Adrenal gland (tissue), 12 donors: ENCODE results near the gene LPP. TPM values are rescaled to one million over a fixed set of nuclear protein-coding genes. Genes with fewer than 3 reads are reported as not detected.

Source experiments
- DNase-seq, 7 donors: peaks; one replicate each; pipeline ENCODE4 v3.0.0-alpha.2; 2019 to 2020
- H3K27ac ChIP-seq, 5 donors: fragments of 200-600 bp; sonication (generic) in 4 of 5; 1 replicate in 3 of 5; 2 replicates in 2 of 5; pipeline versions ENCODE4 v1.5.1 to v1.8.0; 2016 to 2020; ENCODE audit warnings: mild to moderate bottlenecking in 1 of 5
- H3K27me3 ChIP-seq: fragments of 200-600 bp; 2 replicates; pipeline ENCODE4 v1.8.0; 2021
- H3K36me3 ChIP-seq, 2 donors: fragments of 200-600 bp; replicated peaks in 1 of 2; 1 replicate in 1 of 2; 2 replicates in 1 of 2; pipeline versions ENCODE4 v1.5.1 to v1.8.0; 2018 to 2022
- H3K4me1 ChIP-seq, 2 donors: fragments of 200-600 bp; replicated peaks in 1 of 2; 1 replicate in 1 of 2; 2 replicates in 1 of 2; pipeline versions ENCODE4 v1.5.1 to v1.8.0; 2018 to 2021
- H3K4me3 ChIP-seq, 4 donors: fragments of 200-600 bp; sonication (generic) in 3 of 4; one replicate each; pipeline ENCODE4 v1.5.1; 2016 to 2018
- H3K9me3 ChIP-seq, 3 donors: fragments of 200-600 bp; sonication (generic) in 1 of 3; replicated peaks in 1 of 3; 1 replicate in 2 of 3; 2 replicates in 1 of 3; pipeline versions ENCODE4 v1.5.1 to v1.8.0; 2016 to 2021
- CTCF ChIP-seq, 6 experiments: fragments of 450-650 bp in 4 of 6; fragments of 200-600 bp in 2 of 6; sonication (generic) in 1 of 6; IDR thresholded peaks; 1 replicate in 5 of 6; 2 replicates in 1 of 6; pipeline versions ENCODE4 v1.5.1 to v1.8.0; 2016 to 2021; ENCODE audit warnings: antibody characterized with exemption in 6 of 6, mild to moderate bottlenecking in 2 of 6, moderate library complexity in 1 of 6
- POLR2A ChIP-seq, 2 donors: fragments of 450-650 bp; IDR thresholded peaks; one replicate each; pipeline ENCODE4 v1.6.1; 2017; ENCODE audit warnings: antibody characterized with exemption in 2 of 2, mild to moderate bottlenecking in 2 of 2, moderate library complexity in 1 of 2
- WGBS, 4 donors: extraction: QIAGEN DNeasy Blood & Tissue Kit in 2 of 4; methylation state at CpG; one replicate each; pipeline versions ENCODE4 v1.1.5 to v1.1.7; 2013 to 2017; 5-methylcytosine and 5-hydroxymethylcytosine counted together
- intact Hi-C, 2 donors: fragments of 100-400 bp; cut with DNase I; formaldehyde crosslinking; loops; one replicate each; pipeline versions ENCODE4 v1.14.1 to v1.15.0; 2022 to 2023
- polyA plus RNA-seq, 3 donors: library from polyadenylated mRNA; stranded (reverse); fragments of 200-250 nt in 2 of 3; fragments of 350-450 nt in 1 of 3; fragmentation: Illumina TruSeq in 1 of 3; extraction: RNeasy Lipid Tissue Mini Kit (QIAGEN cat#74804) in 1 of 3; gene quantifications; one replicate each; pipeline ENCODE4 v1.2.3, GENCODE V29; 2013 to 2014
- total RNA-seq, 9 donors: library from RNA; depleted of rRNA in 4 of 9; stranded (reverse); fragments of >200 nt in 4 of 9; fragments of 120-200 nt in 1 of 9; fragmentation: NEBNext Ultra II Directional in 1 of 9; extraction: Animal tissue kit (Norgen Biotek cat#: 25700) in 1 of 9; gene quantifications; one replicate each; pipeline versions ENCODE4 v1.1.0 to v1.2.4, GENCODE V29; 2013 to 2023
- donor health status: healthy with polysubstance abuse.
- donor health status: Bipolar disorder and iron deficiency.
- donor health status: DM: yes; HTN: yes; CAD: no.
- donor health status: DM: no; HTN: no; CAD: no.
- donor health status: DM: no; HTN: no; CAD: no.
- donor health status: DM: yes; HTN: yes; CAD: no.

Gene LPP
- total and polyA plus RNA-seq, 12 donors = 7.0 to 170 (median 101) TPM

- Histone ChIP-seq H3K9me3 (no peaks in the 10 kb centered on the region), H3K4me3 (no peak overlapping the region), H3K27me3 (no peaks in the 10 kb centered on the region), H3K27ac (no peak overlapping the region), H3K4me1 (peaks cover 29 to 58% of the 10 kb centered on the region in 2 donors), H3K36me3 (no peaks in the 10 kb centered on the region)
- no peak for DNase-seq
- TF ChIP-seq POLR2A (IDR thresholded peaks at IDR 0.05) = no peak
- TF ChIP-seq CTCF (IDR thresholded peaks at IDR 0.05) = no peak
- WGBS, 4 donors = 62 to 82% (median 71%) methylated on average over 1 of the region's 1 CpG
- intact Hi-C loops = no loop called here
These were observed 281.3 kb downstream of the LPP start for GRCh38 chr3:188435266-188435665.

- 64 to 81% (median 78%) methylated on average over 2 of the region's 2 CpGs for WGBS, 4 donors
- no peaks in the 10 kb centered on the region for H3K36me3 ChIP-seq
- H3K27ac ChIP-seq = no peak overlapping the region
- H3K4me1 ChIP-seq = peaks cover 16 to 38% of the 10 kb centered on the region in 2 donors
- H3K27me3 ChIP-seq = no peaks in the 10 kb centered on the region
- H3K4me3 ChIP-seq = no peak overlapping the region
- TF ChIP-seq POLR2A (IDR thresholded peaks at IDR 0.05) (no peak), CTCF (IDR thresholded peaks at IDR 0.05) (no peak)
- DNase-seq = no peak
- no peaks in the 10 kb centered on the region for H3K9me3 ChIP-seq
- intact Hi-C loops = no loop called here
These were observed 284.0 kb downstream of the LPP start for GRCh38 chr3:188437926-188438325.

GRCh38 chr3:188439080-188439479 lies 285.1 kb downstream of the LPP start:
- DNase-seq = peak in 1 of 7 donors; percentile 15
- peaks cover 6 to 26% of the 10 kb centered on the region in 2 donors for H3K4me1 ChIP-seq
- 64 to 76% (median 67%) methylated on average over 5 of the region's 5 CpGs for WGBS, 4 donors
- H3K27ac ChIP-seq = peak overlapping the region in 2 of 5 donors; percentile 2 to 50
- H3K36me3 ChIP-seq = no peaks in the 10 kb centered on the region
- intact Hi-C loops = no loop called here
- no peaks in the 10 kb centered on the region for H3K27me3 ChIP-seq
- TF ChIP-seq POLR2A (IDR thresholded peaks at IDR 0.05) (no peak), CTCF (IDR thresholded peaks at IDR 0.05) (no peak)
- no peaks in the 10 kb centered on the region for H3K9me3 ChIP-seq
- no peak overlapping the region for H3K4me3 ChIP-seq

GRCh38 chr3:188440340-188440972 lies 286.5 kb downstream of the LPP start:
- H3K4me1 ChIP-seq = peaks cover 6 to 21% of the 10 kb centered on the region in 2 donors
- 68 to 80% (median 79%) methylated on average over 1 of the region's 1 CpG for WGBS, 4 donors

More at GRCh38 chr3:188440340-188440972, 286.5 kb downstream of the LPP start:
- intact Hi-C loops = no loop called here
- H3K27ac ChIP-seq = no peak overlapping the region
- no peaks in the 10 kb centered on the region for H3K27me3 ChIP-seq
- no peaks in the 10 kb centered on the region for H3K36me3 ChIP-seq
- DNase-seq = no peak
- TF ChIP-seq CTCF (IDR thresholded peaks at IDR 0.05) (no peak), POLR2A (IDR thresholded peaks at IDR 0.05) (no peak)
- H3K4me3 ChIP-seq = no peak overlapping the region
- no peaks in the 10 kb centered on the region for H3K9me3 ChIP-seq
